DOHH2 (cell line): ENCODE measurements around the gene DDX5.

ENCODE experiments used
- H3F3A ChIP-seq: fragments of 200-600 bp; sonication (generic), shearing (Covaris generic); 2 replicates; pipeline ENCODE4 v1.6.0; 2016; ENCODE audit warnings: antibody characterized with exemption, mild to moderate bottlenecking; ENCODE audit not compliant: control insufficient read depth, insufficient read depth
- H3K27ac ChIP-seq: fragments of 200-600 bp; sonication (generic); 2 replicates; pipeline ENCODE4 v1.5.1; 2014; ENCODE audit warnings: low read depth, mild to moderate bottlenecking, low read length, moderate library complexity
- H3K27me3 ChIP-seq: fragments of 200-600 bp; sonication (generic); 2 replicates; pipeline ENCODE4 v1.6.1; 2014; ENCODE audit warnings: mild to moderate bottlenecking, low read length, mixed read lengths; ENCODE audit not compliant: control insufficient read depth
- H3K36me3 ChIP-seq: fragments of 200-600 bp; sonication (generic); 2 replicates; pipeline ENCODE4 v1.6.1; 2014; ENCODE audit warnings: mild to moderate bottlenecking, low read length, moderate library complexity, mixed read lengths; ENCODE audit not compliant: control insufficient read depth
- H3K4me1 ChIP-seq: fragments of 200-600 bp; sonication (generic); 2 replicates; pipeline ENCODE4 v1.6.1; 2014; ENCODE audit warnings: mild to moderate bottlenecking, low read length, mixed read lengths; ENCODE audit not compliant: control insufficient read depth
- H3K4me2 ChIP-seq: fragments of 200-600 bp; sonication (generic); 2 replicates; pipeline ENCODE4 v1.6.0; 2014; ENCODE audit warnings: mild to moderate bottlenecking, low read length, moderate library complexity
- H3K4me3 ChIP-seq: fragments of 200-600 bp; sonication (generic); 2 replicates; pipeline ENCODE4 v1.5.1; 2014; ENCODE audit warnings: mild to moderate bottlenecking, low read length, mixed read lengths
- H3K79me2 ChIP-seq: fragments of 200-600 bp; sonication (generic); 2 replicates; pipeline ENCODE4 v1.6.1; 2014; ENCODE audit warnings: mild to moderate bottlenecking, low read length, mixed read lengths; ENCODE audit not compliant: control insufficient read depth
- H3K9me2 ChIP-seq: fragments of 200-600 bp; sonication (generic); replicated peaks from 2 replicates; pipeline ENCODE4 v1.6.1; 2014; ENCODE audit warnings: mild to moderate bottlenecking, low read length, mixed read lengths; ENCODE audit not compliant: control insufficient read depth
- H3K9me3 ChIP-seq: fragments of 200-600 bp; sonication (generic); 2 replicates; pipeline ENCODE4 v1.6.1; 2014; ENCODE audit warnings: antibody characterized with exemption, low read length, mixed read lengths; ENCODE audit not compliant: control insufficient read depth, insufficient read depth
- H4K20me1 ChIP-seq: fragments of 200-600 bp; sonication (generic); 2 replicates; pipeline ENCODE4 v1.6.0; 2014; ENCODE audit warnings: low read depth, mild to moderate bottlenecking, antibody characterized with exemption, low read length, moderate library complexity; ENCODE audit not compliant: control insufficient read depth, insufficient read depth
- CTCF ChIP-seq: fragments of 200-600 bp; sonication (generic); IDR thresholded peaks from one replicate; pipeline ENCODE4 v1.5.1; 2014; ENCODE audit warnings: antibody characterized with exemption, mild to moderate bottlenecking, low read depth, low read length; ENCODE audit not compliant: poor library complexity, severe bottlenecking
- EZH2phosphoT487 ChIP-seq: fragments of 200-600 bp; sonication (generic); IDR thresholded peaks from 2 replicates; pipeline ENCODE4 v1.6.1; 2017; ENCODE audit warnings: borderline replicate concordance, mild to moderate bottlenecking, antibody characterized with exemption, low read length, moderate library complexity, mixed read lengths

The DDX5 gene

GRCh38 chr17:64449545-64449944, 56.5 kb downstream of the DDX5 start:
- TF ChIP-seq CTCF (no peak), EZH2phosphoT487 (no peak)
- Histone ChIP-seq H3F3A (peaks cover 13% of the 10 kb centered on the region), H3K9me3 (no peaks in the 10 kb centered on the region), H4K20me1 (no peaks in the 10 kb centered on the region), H3K9me2 (no peaks in the 10 kb centered on the region), H3K4me2 (peak overlapping the region; percentile 94), H3K27me3 (no peaks in the 10 kb centered on the region), H3K36me3 (peaks cover 50% of the 10 kb centered on the region), H3K79me2 (peaks cover 50% of the 10 kb centered on the region), H3K4me1 (peaks cover 60% of the 10 kb centered on the region), H3K4me3 (peak overlapping the region; percentile 99), H3K27ac (peak overlapping the region; percentile 92)

GRCh38 chr17:64448665-64449512, 57.2 kb downstream of the DDX5 start, which contains the start of gene MILR1:
Gene MILR1, plus strand, starts transcription at chr17:64449115. Its CDS starts 54 bp downstream, at chr17:64449169.
- no peak for TF ChIP-seq CTCF
- no peak for TF ChIP-seq EZH2phosphoT487
- Histone ChIP-seq H3K36me3 (peaks cover 43% of the 10 kb centered on the region), H4K20me1 (no peaks in the 10 kb centered on the region), H3K27me3 (no peaks in the 10 kb centered on the region), H3K9me3 (no peaks in the 10 kb centered on the region), H3K9me2 (no peaks in the 10 kb centered on the region), H3F3A (peaks cover 13% of the 10 kb centered on the region), H3K27ac (peak within 1 kb of the TSS; percentile 92), H3K4me3 (peak within 1 kb of the TSS; percentile 99), H3K4me1 (peaks cover 55% of the 10 kb centered on the region), H3K4me2 (peak within 1 kb of the TSS; percentile 94), H3K79me2 (peaks cover 45% of the 10 kb centered on the region)
